ENCODE results near the gene KDM7A.
A peak's percentile ranks its signal among the peaks of the same experiment; 100 is the strongest.

KDM7A gene

GRCh38 chr7:140070546-140070945 is 106.2 kb downstream of the KDM7A start:
- Histone ChIP-seq H3K36me3 (ENCODE audit: insufficient read depth, insufficient read length, low read length) (no peaks in the 10 kb centered on the region), H3K9ac (ENCODE audit: insufficient read length, low read depth) (no peak overlapping the region), H3K4me1 (ENCODE audit: insufficient read depth, insufficient read length) (no peaks in the 10 kb centered on the region), H3K4me3 (ENCODE audit: insufficient read length, low read depth) (no peak overlapping the region), H3K27me3 (ENCODE audit: insufficient read depth, insufficient read length) (no peaks in the 10 kb centered on the region), H3K9me3 (ENCODE audit: insufficient read depth, low read length) (peaks cover 15% of the 10 kb centered on the region)
- TF ChIP-seq YY1 (IDR thresholded peaks at IDR 0.05; ENCODE audit: insufficient read depth, insufficient read length): no peak
- TF ChIP-seq SUZ12 (IDR thresholded peaks at IDR 0.05; ENCODE audit: extremely low read depth, insufficient read depth, insufficient read length): no peak
- TF ChIP-seq ZNF274 (IDR thresholded peaks at IDR 0.05; ENCODE audit: low read depth, low read length): no peak
- DNase-seq (ENCODE audit: low read depth, low spot score): no peak

DNA sequence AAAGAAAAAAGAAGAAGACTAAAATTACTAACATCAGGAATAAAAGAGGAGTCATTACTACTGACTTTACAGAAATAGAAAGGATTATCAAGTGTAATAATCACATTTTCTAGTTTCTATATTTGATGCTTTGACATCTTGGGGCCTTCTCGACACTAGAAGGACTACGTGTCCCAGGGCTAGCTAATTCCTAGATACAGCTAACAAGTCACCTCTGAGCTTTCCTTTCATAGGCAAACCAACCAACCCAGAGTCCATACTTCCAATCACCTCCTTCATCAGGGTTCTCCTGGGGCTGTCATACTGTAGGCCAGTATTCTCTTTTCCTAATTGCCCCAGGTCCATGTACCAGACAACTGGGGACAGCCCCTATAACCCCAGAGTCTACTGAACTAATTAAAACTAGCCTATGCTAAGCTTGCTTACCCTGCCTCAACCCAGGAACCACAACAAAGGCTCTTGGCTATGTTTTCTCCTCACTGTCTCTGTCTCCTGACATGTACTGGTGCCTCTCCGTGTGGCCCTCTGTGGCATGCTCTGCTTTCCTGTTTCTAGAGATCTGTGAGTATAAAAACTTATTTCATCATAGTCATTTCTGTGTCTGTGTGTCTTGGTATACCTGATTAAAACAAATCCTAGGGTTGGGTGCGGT is 107.4 kb downstream of the KDM7A start:
- Histone ChIP-seq H3K27me3 (ENCODE audit: insufficient read depth, insufficient read length) (no peaks in the 10 kb centered on the region), H3K36me3 (ENCODE audit: insufficient read depth, insufficient read length, low read length) (no peaks in the 10 kb centered on the region), H3K4me1 (ENCODE audit: insufficient read depth, insufficient read length) (no peaks in the 10 kb centered on the region), H3K4me3 (ENCODE audit: insufficient read length, low read depth) (no peak overlapping the region), H3K9ac (ENCODE audit: insufficient read length, low read depth) (no peak overlapping the region), H3K9me3 (ENCODE audit: insufficient read depth, low read length) (peaks cover 15% of the 10 kb centered on the region)
- TF ChIP-seq SUZ12 (IDR thresholded peaks at IDR 0.05; ENCODE audit: extremely low read depth, insufficient read depth, insufficient read length) (no peak), YY1 (IDR thresholded peaks at IDR 0.05; ENCODE audit: insufficient read depth, insufficient read length) (no peak), ZNF274 (IDR thresholded peaks at IDR 0.05; ENCODE audit: low read depth, low read length) (no peak)
- DNase-seq (ENCODE audit: low read depth, low spot score): no peak

- Histone ChIP-seq H3K36me3 (ENCODE audit: insufficient read depth, insufficient read length, low read length) (no peaks in the 10 kb centered on the region), H3K4me1 (ENCODE audit: insufficient read depth, insufficient read length) (no peaks in the 10 kb centered on the region), H3K9me3 (ENCODE audit: insufficient read depth, low read length) (peaks cover 15% of the 10 kb centered on the region), H3K4me3 (ENCODE audit: insufficient read length, low read depth) (no peak overlapping the region), H3K27me3 (ENCODE audit: insufficient read depth, insufficient read length) (peaks cover 12% of the 10 kb centered on the region), H3K9ac (ENCODE audit: insufficient read length, low read depth) (no peak overlapping the region)
- DNase-seq (ENCODE audit: low read depth, low spot score): no peak
- TF ChIP-seq ZNF274 (IDR thresholded peaks at IDR 0.05; ENCODE audit: low read depth, low read length): no peak
- no peak for TF ChIP-seq YY1 (IDR thresholded peaks at IDR 0.05; ENCODE audit: insufficient read depth, insufficient read length)
- no peak for TF ChIP-seq SUZ12 (IDR thresholded peaks at IDR 0.05; ENCODE audit: extremely low read depth, insufficient read depth, insufficient read length)
These were observed 108.8 kb downstream of the KDM7A start for GRCh38 chr7:140068033-140068432.

GRCh38 chr7:140067052-140067451 is 109.7 kb downstream of the KDM7A start:
- Histone ChIP-seq H3K36me3 (ENCODE audit: insufficient read depth, insufficient read length, low read length) (no peaks in the 10 kb centered on the region), H3K27me3 (ENCODE audit: insufficient read depth, insufficient read length) (peaks cover 21% of the 10 kb centered on the region), H3K4me1 (ENCODE audit: insufficient read depth, insufficient read length) (no peaks in the 10 kb centered on the region), H3K9me3 (ENCODE audit: insufficient read depth, low read length) (peaks cover 15% of the 10 kb centered on the region), H3K4me3 (ENCODE audit: insufficient read length, low read depth) (no peak overlapping the region), H3K9ac (ENCODE audit: insufficient read length, low read depth) (no peak overlapping the region)
- TF ChIP-seq SUZ12 (IDR thresholded peaks at IDR 0.05; ENCODE audit: extremely low read depth, insufficient read depth, insufficient read length) (no peak), ZNF274 (IDR thresholded peaks at IDR 0.05; ENCODE audit: low read depth, low read length) (no peak), YY1 (IDR thresholded peaks at IDR 0.05; ENCODE audit: insufficient read depth, insufficient read length) (no peak)
- no peak for DNase-seq (ENCODE audit: low read depth, low spot score)

- H3K27me3 ChIP-seq (ENCODE audit: insufficient read depth, insufficient read length): peaks cover 38% of the 10 kb centered on the region
- DNase-seq (ENCODE audit: low read depth, low spot score): peak; percentile 25
- TF ChIP-seq SUZ12 (IDR thresholded peaks at IDR 0.05; ENCODE audit: extremely low read depth, insufficient read depth, insufficient read length) (no peak), ZNF274 (IDR thresholded peaks at IDR 0.05; ENCODE audit: low read depth, low read length) (no peak), YY1 (IDR thresholded peaks at IDR 0.05; ENCODE audit: insufficient read depth, insufficient read length) (no peak)
These were observed 114.1 kb downstream of the KDM7A start, which contains the start of gene PARP12 for GRCh38 chr7:140062528-140063299. PARP12 (minus strand) TSS chr7:140062951; CDS start chr7:140062847, 104 bp downstream.

GRCh38 chr7:140062118-140062527 is 114.7 kb downstream of the KDM7A start:
- Histone ChIP-seq H3K4me3 (ENCODE audit: insufficient read length, low read depth) (peak overlapping the region; percentile 51), H3K9ac (ENCODE audit: insufficient read length, low read depth) (peak overlapping the region; percentile 67), H3K4me1 (ENCODE audit: insufficient read depth, insufficient read length) (no peaks in the 10 kb centered on the region), H3K27me3 (ENCODE audit: insufficient read depth, insufficient read length) (peaks cover 38% of the 10 kb centered on the region), H3K36me3 (ENCODE audit: insufficient read depth, insufficient read length, low read length) (no peaks in the 10 kb centered on the region), H3K9me3 (ENCODE audit: insufficient read depth, low read length) (peaks cover 9% of the 10 kb centered on the region)
- TF ChIP-seq ZNF274 (IDR thresholded peaks at IDR 0.05; ENCODE audit: low read depth, low read length) (no peak), YY1 (IDR thresholded peaks at IDR 0.05; ENCODE audit: insufficient read depth, insufficient read length) (no peak), SUZ12 (IDR thresholded peaks at IDR 0.05; ENCODE audit: extremely low read depth, insufficient read depth, insufficient read length) (no peak)
- DNase-seq (ENCODE audit: low read depth, low spot score): no peak

More at GRCh38 chr7:140062528-140063299, 114.1 kb downstream of the KDM7A start, which contains the start of gene PARP12:
- Histone ChIP-seq H3K4me3 (ENCODE audit: insufficient read length, low read depth) (peak within 1 kb of the TSS; percentile 51), H3K9ac (ENCODE audit: insufficient read length, low read depth) (peak within 1 kb of the TSS; percentile 67), H3K9me3 (ENCODE audit: insufficient read depth, low read length) (peaks cover 15% of the 10 kb centered on the region), H3K36me3 (ENCODE audit: insufficient read depth, insufficient read length, low read length) (no peaks in the 10 kb centered on the region), H3K4me1 (ENCODE audit: insufficient read depth, insufficient read length) (no peaks in the 10 kb centered on the region)

GRCh38 chr7:140061607-140061930 is 115.2 kb downstream of the KDM7A start:
- Histone ChIP-seq H3K9ac (ENCODE audit: insufficient read length, low read depth) (no peak overlapping the region), H3K27me3 (ENCODE audit: insufficient read depth, insufficient read length) (peaks cover 38% of the 10 kb centered on the region), H3K36me3 (ENCODE audit: insufficient read depth, insufficient read length, low read length) (no peaks in the 10 kb centered on the region), H3K4me3 (ENCODE audit: insufficient read length, low read depth) (no peak overlapping the region), H3K9me3 (ENCODE audit: insufficient read depth, low read length) (peaks cover 4% of the 10 kb centered on the region; the same call in 1 of the 2 replicates), H3K4me1 (ENCODE audit: insufficient read depth, insufficient read length) (no peaks in the 10 kb centered on the region)
- no peak for TF ChIP-seq SUZ12 (IDR thresholded peaks at IDR 0.05; ENCODE audit: extremely low read depth, insufficient read depth, insufficient read length)
- no peak for TF ChIP-seq YY1 (IDR thresholded peaks at IDR 0.05; ENCODE audit: insufficient read depth, insufficient read length)
- no peak for DNase-seq (ENCODE audit: low read depth, low spot score)

Measured in NT2/D1 (cell line).